GM19025 (cell line): ENCODE results near the gene SETD2.
"Not testable (repeated sequence)": the region's sequence is repeated elsewhere in the genome, so short reads cannot be mapped to it uniquely, and the experiment has no call there.

ENCODE experiments used
- ATAC-seq: cut with Tn5 transposase; IDR thresholded peaks from one replicate; pipeline ENCODE4 v1.9.1; 2021; ENCODE audit warnings: mild to moderate bottlenecking, low read depth, moderate library complexity; ENCODE audit not compliant: unreplicated experiment

SETD2 gene

GRCh38 chr3:47156396-47156795 is 7.5 kb downstream of the SETD2 start:
- ATAC-seq, result no peak

- ATAC-seq, result no peak
Measured at GRCh38 chr3:47152578-47152977, 11.3 kb downstream of the SETD2 start.

DNA sequence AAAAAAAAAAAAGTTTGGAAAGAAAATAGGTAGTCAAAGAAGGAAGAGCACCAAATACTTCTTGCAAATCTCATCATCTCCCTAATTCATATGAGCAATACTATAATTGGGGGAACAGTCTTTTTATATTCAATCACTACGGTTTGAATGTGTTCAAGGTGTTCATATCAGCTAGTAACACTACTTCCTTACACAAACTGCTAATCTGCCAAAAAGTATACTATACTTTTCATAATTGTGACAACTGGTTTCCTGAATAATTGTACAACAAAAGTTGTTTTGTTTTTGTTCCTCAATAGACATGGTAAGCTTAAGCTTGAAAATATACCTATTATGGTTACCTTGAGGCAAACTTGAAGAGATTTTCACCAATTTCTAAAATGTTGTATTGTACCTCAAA is 12.1 kb downstream of the SETD2 start:
- ATAC-seq, result no peak

DNA sequence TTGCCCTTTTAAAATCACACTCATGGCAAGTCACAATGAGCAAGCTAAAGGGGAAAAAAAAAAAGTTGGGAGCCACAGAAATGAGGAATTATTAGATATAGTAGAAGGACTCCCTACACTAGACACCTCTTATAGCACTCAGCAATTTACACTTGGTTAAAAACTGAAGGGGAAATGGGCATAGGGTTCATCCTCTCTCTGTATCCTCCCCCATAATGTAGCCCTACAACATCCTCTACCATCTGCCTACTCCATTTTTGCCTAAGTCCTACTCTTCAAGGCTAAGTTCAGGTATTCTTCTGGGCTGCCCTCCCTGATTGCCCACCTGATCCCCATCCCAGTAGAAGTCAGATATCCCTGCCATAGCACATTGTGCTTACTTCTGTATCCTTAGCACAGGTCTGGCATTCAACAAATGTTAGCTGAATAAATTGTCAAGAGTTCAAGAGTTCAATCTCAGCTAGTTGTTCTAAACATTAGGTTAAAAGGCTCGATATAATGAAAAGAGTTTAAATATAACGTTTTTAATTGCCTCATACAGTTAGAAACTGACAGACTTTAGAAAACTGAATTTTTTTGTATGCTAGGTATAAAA is 14.5 kb downstream of the SETD2 start:
- no peak for ATAC-seq

GRCh38 chr3:47145272-47145671 is 18.6 kb downstream of the SETD2 start:
- ATAC-seq, result no peak

DNA sequence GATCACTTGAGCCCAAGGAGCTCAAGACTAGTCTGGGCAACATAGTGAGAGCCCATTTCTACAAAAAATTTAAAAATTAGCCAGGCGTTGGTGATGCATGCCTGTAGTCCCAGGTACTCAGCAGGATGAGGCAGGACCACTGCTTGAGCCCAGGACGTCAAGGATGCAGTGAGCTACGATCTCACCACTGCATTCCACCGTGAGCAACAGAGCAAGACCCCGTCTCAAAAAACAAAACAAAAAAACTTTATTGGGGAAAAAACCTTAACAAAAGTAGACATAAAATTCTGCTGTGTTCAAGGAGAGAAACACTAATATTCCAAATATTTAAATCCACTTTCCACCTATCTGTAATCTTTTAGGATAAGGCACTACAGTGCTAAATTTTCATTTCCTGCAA is 20.8 kb downstream of the SETD2 start:
- no peak for ATAC-seq

DNA sequence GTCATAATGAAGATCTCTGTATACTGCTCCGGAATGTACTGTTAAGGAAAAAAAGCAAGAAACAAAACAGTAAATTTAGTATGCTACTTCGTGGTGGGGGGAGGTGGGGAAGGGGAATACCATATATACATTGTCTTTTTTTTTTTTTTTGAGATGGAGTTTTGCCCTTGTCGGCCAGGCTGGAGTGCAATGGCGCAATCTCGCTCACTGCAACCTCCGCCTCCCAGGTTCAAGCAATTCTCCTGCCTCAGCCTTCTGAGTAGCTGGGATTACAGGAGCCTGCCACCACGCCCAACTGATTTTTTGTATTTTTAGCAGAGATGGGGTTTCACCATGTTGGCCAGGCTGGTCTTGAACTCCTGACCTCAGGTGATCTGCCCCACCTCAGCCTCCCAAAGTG is 21.4 kb downstream of the SETD2 start:
- not testable (repeated sequence) for ATAC-seq

GRCh38 chr3:47140973-47141461 is 22.9 kb downstream of the SETD2 start:
- ATAC-seq, result peak; percentile 87

- not testable (repeated sequence) for ATAC-seq
Measured at GRCh38 chr3:47140553-47140952, 23.4 kb downstream of the SETD2 start.

GRCh38 chr3:47134311-47134710 is 29.6 kb downstream of the SETD2 start:
- no peak for ATAC-seq

GRCh38 chr3:47133641-47134040 is 30.3 kb downstream of the SETD2 start:
- no peak for ATAC-seq

DNA sequence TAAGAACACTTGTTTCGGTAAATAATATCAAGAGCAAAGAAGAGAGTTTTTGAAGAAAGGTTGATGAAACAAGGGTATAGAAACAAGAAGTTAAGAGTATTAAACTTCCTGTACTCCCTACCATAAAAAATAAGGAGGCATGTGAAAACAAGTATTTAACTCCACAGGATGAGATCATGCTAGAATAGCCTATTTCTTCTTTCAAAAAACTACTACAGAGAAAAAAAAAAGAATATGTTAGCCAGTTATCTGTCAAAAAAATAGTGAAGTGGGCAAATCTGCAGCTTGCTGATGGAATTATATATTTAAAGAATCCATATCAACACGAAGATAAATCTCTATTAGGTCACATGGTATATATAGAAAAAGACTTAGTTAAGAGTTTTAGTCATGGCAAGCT is 33.4 kb downstream of the SETD2 start:
- ATAC-seq, result no peak

DNA sequence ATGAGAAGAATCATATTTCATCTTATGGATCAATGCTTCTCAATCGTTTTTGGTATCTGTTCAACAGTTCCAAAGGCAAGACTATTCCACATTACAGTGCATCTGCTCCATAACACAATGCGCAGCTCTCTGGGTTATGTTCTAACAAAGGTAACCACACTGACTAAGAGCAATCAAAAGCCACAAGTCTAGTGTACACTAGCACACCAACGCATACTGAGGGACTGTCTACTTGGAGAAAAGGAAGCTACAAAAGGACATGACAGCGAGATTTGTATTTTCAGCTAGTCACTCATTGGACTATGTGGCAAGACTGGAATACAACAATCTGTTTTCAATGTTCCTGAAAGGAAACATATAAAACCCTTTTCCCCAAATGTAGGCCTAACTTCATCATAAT is 35.8 kb downstream of the SETD2 start:
- no peak for ATAC-seq

DNA sequence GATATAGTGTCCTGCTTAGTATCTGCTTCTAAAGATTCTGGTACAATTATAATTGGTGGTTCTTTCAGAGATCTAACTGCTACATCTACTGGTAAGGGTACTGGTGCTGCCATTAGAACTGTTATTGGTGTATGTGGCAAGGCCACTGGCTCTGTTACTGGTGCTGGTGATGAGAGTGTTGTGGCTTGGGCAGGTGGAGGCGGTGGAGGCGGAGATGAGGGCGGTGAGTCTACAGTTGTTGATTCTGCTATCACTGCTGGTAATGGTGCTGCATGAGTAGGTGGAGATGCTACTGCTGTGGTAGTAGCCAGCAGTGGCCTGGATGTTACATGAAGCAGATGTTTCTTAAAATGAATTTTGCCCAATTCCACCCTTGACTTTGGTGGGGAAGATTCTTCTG is 40.1 kb downstream of the SETD2 start:
- ATAC-seq, result no peak

DNA sequence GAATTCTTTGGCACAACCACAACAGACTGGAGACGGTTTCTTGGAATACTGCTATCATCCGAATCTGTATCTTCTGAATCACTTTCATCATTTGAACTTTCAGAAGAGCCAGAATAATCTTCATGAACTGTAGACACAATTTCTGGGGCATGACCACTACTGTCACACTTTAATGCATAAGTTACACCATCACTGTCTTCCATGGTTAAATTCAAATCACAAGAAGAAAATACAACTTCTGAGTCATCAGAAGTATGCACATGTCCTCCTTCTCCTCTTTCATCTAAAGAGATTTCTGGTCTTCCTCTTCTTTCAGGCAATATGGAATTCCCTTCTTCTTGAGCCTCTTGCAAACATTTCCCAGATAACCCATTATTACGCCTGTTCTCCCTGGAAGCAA is 42.5 kb downstream of the SETD2 start:
- ATAC-seq, result no peak

DNA sequence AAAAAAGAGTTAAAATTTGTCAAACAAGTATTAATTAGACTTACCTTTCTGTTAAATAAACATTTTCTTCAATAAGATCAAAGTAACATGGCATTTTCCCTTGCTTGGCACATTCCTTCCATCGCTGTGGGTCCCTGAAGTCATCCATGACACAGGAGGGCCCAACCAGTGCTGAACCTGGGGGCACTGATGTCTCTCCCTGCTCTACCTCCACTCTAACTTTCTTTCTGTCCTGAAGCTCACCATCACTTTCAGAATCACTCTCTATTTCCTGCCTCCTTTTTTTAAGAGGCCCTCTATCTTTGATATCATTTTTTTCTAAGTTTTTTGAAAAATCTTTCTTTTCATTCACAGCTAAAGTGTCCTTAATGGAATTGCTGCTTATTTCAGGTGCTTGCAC is 43.8 kb downstream of the SETD2 start:
- no peak for ATAC-seq

- ATAC-seq, result not testable (repeated sequence)
Measured at GRCh38 chr3:47119387-47119786, 44.5 kb downstream of the SETD2 start.

DNA sequence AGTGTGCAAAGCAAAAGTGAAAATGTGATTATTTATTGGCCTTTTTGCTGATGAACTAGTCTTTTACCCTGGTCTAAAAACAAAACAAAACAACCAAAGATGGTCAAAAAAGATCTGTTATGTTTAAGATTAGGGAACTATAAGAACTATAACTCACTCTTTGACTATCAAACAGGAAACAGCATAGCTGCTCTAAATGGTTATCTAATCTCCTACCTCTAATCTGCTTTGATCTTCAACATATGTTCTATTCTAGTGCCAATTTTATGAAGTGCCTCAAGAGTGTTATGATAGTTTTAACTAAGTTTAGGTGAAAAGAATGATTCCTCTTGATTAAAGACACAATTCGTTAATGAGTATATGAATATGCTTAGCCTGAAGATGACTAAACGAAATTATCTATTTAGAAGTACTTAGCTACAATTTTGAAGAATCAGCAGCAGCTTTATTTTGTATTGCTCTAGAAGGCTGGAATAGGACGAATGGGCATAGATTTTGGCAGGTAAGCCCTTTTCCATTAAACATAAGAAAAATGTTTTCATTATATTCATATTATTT is 46.0 kb downstream of the SETD2 start:
- no peak for ATAC-seq

DNA sequence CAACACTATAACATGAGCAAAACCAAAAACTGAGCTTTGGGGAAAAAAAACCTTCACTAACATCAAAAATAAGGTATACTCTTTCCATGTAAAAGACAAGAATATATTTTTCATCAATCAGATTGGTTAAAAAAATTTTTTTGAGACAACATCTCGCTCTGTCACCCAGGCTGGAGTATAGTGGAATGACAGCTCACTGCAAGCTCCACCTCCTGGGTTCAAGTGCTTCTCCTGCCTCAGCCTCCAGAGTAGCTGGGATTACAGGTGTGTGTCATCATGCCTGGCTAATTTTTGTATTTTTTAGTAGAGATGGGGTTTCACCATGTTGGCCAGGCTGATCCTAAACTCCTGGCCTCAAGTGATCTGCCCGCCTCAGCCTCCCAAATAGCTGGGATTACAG is 48.4 kb downstream of the SETD2 start:
- not testable (repeated sequence) for ATAC-seq

- no peak for ATAC-seq
Measured at GRCh38 chr3:47113669-47114365, 50.1 kb downstream of the SETD2 start.

DNA sequence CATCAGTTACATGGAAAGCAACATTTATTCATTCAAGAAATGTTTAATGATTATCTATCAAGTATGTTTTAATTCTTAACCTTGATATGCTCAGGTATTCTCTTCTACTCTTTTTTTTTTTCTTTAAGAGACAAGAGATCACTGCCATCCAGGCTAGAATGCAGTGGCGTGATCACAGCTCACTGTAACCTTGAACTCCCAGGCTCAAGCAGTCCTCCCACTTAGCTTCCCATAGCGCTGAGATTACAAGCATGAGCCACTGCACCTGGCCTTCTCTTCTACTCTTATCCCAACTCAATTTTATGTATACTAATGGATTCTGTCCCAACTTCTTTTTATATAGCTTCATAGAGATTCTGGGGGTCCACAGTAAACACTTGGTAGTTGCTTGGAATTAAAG is 50.9 kb downstream of the SETD2 start:
- ATAC-seq, result no peak

- ATAC-seq, result no peak
Measured at GRCh38 chr3:47109393-47109792, 54.5 kb downstream of the SETD2 start.
